Activated T-helper 17 cell treated with anti-CD3 and anti-CD28 coated beads, Interleukin-2, amount 50 U/mL, for 72 hours (primary cell): Measurements from ENCODE around the gene GNB4. TPM values are rescaled to one million over a fixed set of nuclear protein-coding genes. Genes with fewer than 3 reads are reported as not detected.
A peak's percentile ranks its signal among the peaks of the same experiment; 100 is the strongest.

Experiments used
- ATAC-seq: fragments of 150-1000 bp; cut with Tn5 transposase; replicated peaks from 2 replicates; pipeline ENCODE4 v1.10.0; 2021; ENCODE audit warnings: mild to moderate bottlenecking, moderate library complexity
- H3K27ac Mint-ChIP-seq: one replicate; pipeline ENCODE4 v1.8.0; 2022; ENCODE audit warnings: mixed read lengths
- H3K27me3 Mint-ChIP-seq: one replicate; pipeline ENCODE4 v1.8.0; 2022; ENCODE audit warnings: mixed read lengths
- H3K36me3 Mint-ChIP-seq: one replicate; pipeline ENCODE4 v1.8.0; 2022; ENCODE audit warnings: low read depth, mild to moderate bottlenecking, mixed read lengths
- H3K4me1 Mint-ChIP-seq: one replicate; pipeline ENCODE4 v1.8.0; 2022; ENCODE audit warnings: mixed read lengths
- H3K4me3 Mint-ChIP-seq: one replicate; pipeline ENCODE4 v1.8.0; 2022; ENCODE audit warnings: mild to moderate bottlenecking, mixed read lengths
- H3K9me3 Mint-ChIP-seq: one replicate; pipeline ENCODE4 v1.8.0; 2022; ENCODE audit warnings: mixed read lengths
- total RNA-seq, 2 donors: library from RNA; stranded (reverse); gene quantifications; one replicate each; pipeline ENCODE4 v1.2.3, GENCODE V29; 2022

The GNB4 gene
- total RNA-seq, 2 donors from 2014 or later = 0.53 to 1.7 TPM

GRCh38 chr3:179452872-179453271, 1.6 kb upstream of the GNB4 start:
- H3K9me3 Mint-ChIP-seq = no peaks in the 10 kb centered on the region
- no peak for ATAC-seq

GRCh38 chr3:179452176-179452564, 900 bp upstream of the GNB4 start:
- Mint-ChIP-seq H3K36me3 (no peaks in the 10 kb centered on the region), H3K27ac (no peak overlapping the region), H3K4me1 (peaks cover 6% of the 10 kb centered on the region), H3K4me3 (peak overlapping the region; percentile 76), H3K27me3 (peaks cover 56% of the 10 kb centered on the region), H3K9me3 (no peaks in the 10 kb centered on the region)
- no peak for ATAC-seq

More at GRCh38 chr3:179452872-179453271, 1.6 kb upstream of the GNB4 start:
- H3K36me3 Mint-ChIP-seq = no peaks in the 10 kb centered on the region
- no peak overlapping the region for H3K27ac Mint-ChIP-seq
- no peak overlapping the region for H3K4me3 Mint-ChIP-seq
- peaks cover 6% of the 10 kb centered on the region for H3K4me1 Mint-ChIP-seq
- H3K27me3 Mint-ChIP-seq = peaks cover 51% of the 10 kb centered on the region

GRCh38 chr3:179450901-179451264, 387 bp downstream of the GNB4 start:
- peak overlapping the region; percentile 74 for H3K4me3 Mint-ChIP-seq
- H3K36me3 Mint-ChIP-seq = no peaks in the 10 kb centered on the region
- H3K9me3 Mint-ChIP-seq = no peaks in the 10 kb centered on the region
- H3K27ac Mint-ChIP-seq = no peak overlapping the region
- H3K4me1 Mint-ChIP-seq = peaks cover 6% of the 10 kb centered on the region
- H3K27me3 Mint-ChIP-seq = peaks cover 60% of the 10 kb centered on the region
- no peak for ATAC-seq

GRCh38 chr3:179450261-179450701, 989 bp downstream of the GNB4 start:
- Mint-ChIP-seq H3K27ac (no peak overlapping the region), H3K27me3 (peaks cover 55% of the 10 kb centered on the region)

GRCh38 chr3:179449636-179450035, 1.6 kb downstream of the GNB4 start:
- Mint-ChIP-seq H3K4me3 (peak overlapping the region; percentile 74), H3K27me3 (peaks cover 55% of the 10 kb centered on the region), H3K36me3 (no peaks in the 10 kb centered on the region), H3K4me1 (peaks cover 6% of the 10 kb centered on the region), H3K27ac (no peak overlapping the region), H3K9me3 (no peaks in the 10 kb centered on the region)
- ATAC-seq = no peak

More at GRCh38 chr3:179450261-179450701, 989 bp downstream of the GNB4 start:
- Mint-ChIP-seq H3K4me1 (peaks cover 6% of the 10 kb centered on the region), H3K36me3 (no peaks in the 10 kb centered on the region), H3K9me3 (no peaks in the 10 kb centered on the region), H3K4me3 (peak overlapping the region; percentile 74)
- ATAC-seq = no peak

- Mint-ChIP-seq H3K27ac (no peak overlapping the region), H3K9me3 (no peaks in the 10 kb centered on the region), H3K4me3 (no peak overlapping the region), H3K4me1 (peaks cover 6% of the 10 kb centered on the region), H3K27me3 (peaks cover 49% of the 10 kb centered on the region), H3K36me3 (no peaks in the 10 kb centered on the region)
- ATAC-seq = no peak
Observed at GRCh38 chr3:179447251-179447650, 4.0 kb downstream of the GNB4 start.

- ATAC-seq = no peak
- no peaks in the 10 kb centered on the region for H3K36me3 Mint-ChIP-seq
- no peak overlapping the region for H3K4me3 Mint-ChIP-seq
- H3K4me1 Mint-ChIP-seq = peaks cover 6% of the 10 kb centered on the region
- H3K27me3 Mint-ChIP-seq = peaks cover 45% of the 10 kb centered on the region
- H3K27ac Mint-ChIP-seq = no peak overlapping the region
- no peaks in the 10 kb centered on the region for H3K9me3 Mint-ChIP-seq
Observed at GRCh38 chr3:179446501-179446900, 4.8 kb downstream of the GNB4 start.

- H3K36me3 Mint-ChIP-seq = no peaks in the 10 kb centered on the region
- peaks cover 6% of the 10 kb centered on the region for H3K27me3 Mint-ChIP-seq
- H3K4me1 Mint-ChIP-seq = no peaks in the 10 kb centered on the region
- ATAC-seq = no peak
- no peak overlapping the region for H3K27ac Mint-ChIP-seq
- H3K4me3 Mint-ChIP-seq = no peak overlapping the region
- H3K9me3 Mint-ChIP-seq = no peaks in the 10 kb centered on the region
Observed at GRCh38 chr3:179438841-179439240, 12.4 kb downstream of the GNB4 start.

- Mint-ChIP-seq H3K27me3 (peaks cover 5% of the 10 kb centered on the region), H3K9me3 (no peaks in the 10 kb centered on the region), H3K27ac (no peak overlapping the region), H3K36me3 (no peaks in the 10 kb centered on the region), H3K4me1 (no peaks in the 10 kb centered on the region), H3K4me3 (no peak overlapping the region)
- ATAC-seq = no peak
Observed at GRCh38 chr3:179436517-179436916, 14.8 kb downstream of the GNB4 start.

- ATAC-seq = no peak
- no peaks in the 10 kb centered on the region for H3K4me1 Mint-ChIP-seq
- H3K9me3 Mint-ChIP-seq = no peaks in the 10 kb centered on the region
- no peak overlapping the region for H3K4me3 Mint-ChIP-seq
- H3K27me3 Mint-ChIP-seq = peaks cover 5% of the 10 kb centered on the region
- no peak overlapping the region for H3K27ac Mint-ChIP-seq
- H3K36me3 Mint-ChIP-seq = no peaks in the 10 kb centered on the region
Observed at GRCh38 chr3:179432451-179432850, 18.8 kb downstream of the GNB4 start.

- H3K9me3 Mint-ChIP-seq = no peaks in the 10 kb centered on the region
- no peaks in the 10 kb centered on the region for H3K4me1 Mint-ChIP-seq
- no peak overlapping the region for H3K4me3 Mint-ChIP-seq
- H3K27ac Mint-ChIP-seq = no peak overlapping the region
- H3K27me3 Mint-ChIP-seq = peaks cover 6% of the 10 kb centered on the region
- H3K36me3 Mint-ChIP-seq = no peaks in the 10 kb centered on the region
- no peak for ATAC-seq
Observed at GRCh38 chr3:179432021-179432420, 19.2 kb downstream of the GNB4 start.

GRCh38 chr3:179430277-179430870, 20.9 kb downstream of the GNB4 start:
- Mint-ChIP-seq H3K27ac (no peak overlapping the region), H3K36me3 (no peaks in the 10 kb centered on the region), H3K4me3 (no peak overlapping the region), H3K9me3 (no peaks in the 10 kb centered on the region), H3K27me3 (peaks cover 8% of the 10 kb centered on the region), H3K4me1 (no peaks in the 10 kb centered on the region)
- no peak for ATAC-seq

- ATAC-seq = no peak
- H3K9me3 Mint-ChIP-seq = no peaks in the 10 kb centered on the region
- H3K36me3 Mint-ChIP-seq = no peaks in the 10 kb centered on the region
- no peaks in the 10 kb centered on the region for H3K4me1 Mint-ChIP-seq
- peaks cover 8% of the 10 kb centered on the region for H3K27me3 Mint-ChIP-seq
- H3K4me3 Mint-ChIP-seq = no peak overlapping the region
- H3K27ac Mint-ChIP-seq = no peak overlapping the region
Observed at GRCh38 chr3:179428876-179429548, 22.3 kb downstream of the GNB4 start.

- Mint-ChIP-seq H3K9me3 (no peaks in the 10 kb centered on the region), H3K4me1 (no peaks in the 10 kb centered on the region), H3K36me3 (no peaks in the 10 kb centered on the region), H3K4me3 (no peak overlapping the region), H3K27ac (no peak overlapping the region), H3K27me3 (peaks cover 6% of the 10 kb centered on the region)
- no peak for ATAC-seq
Observed at GRCh38 chr3:179425075-179425474, 26.2 kb downstream of the GNB4 start.

GRCh38 chr3:179421500-179421899, 29.8 kb downstream of the GNB4 start:
- Mint-ChIP-seq H3K4me3 (no peak overlapping the region), H3K36me3 (no peaks in the 10 kb centered on the region), H3K4me1 (no peaks in the 10 kb centered on the region), H3K9me3 (no peaks in the 10 kb centered on the region), H3K27ac (no peak overlapping the region), H3K27me3 (no peaks in the 10 kb centered on the region)
- no peak for ATAC-seq
